Measurements from ENCODE around the gene XRN1.

Gene XRN1

GRCh38 chr3:142296507-142296906, 151.3 kb downstream of the XRN1 start:
- no peak for TF ChIP-seq TAF1 (IDR thresholded peaks at IDR 0.05; ENCODE audit: borderline replicate concordance, insufficient read depth, low read length)
- TF ChIP-seq REST (IDR thresholded peaks at IDR 0.05; ENCODE audit: insufficient read depth in 1 of 2, low read depth in 2 of 2, low read length in 2 of 2) = no peak
- TF ChIP-seq FOXP2 (optimal IDR thresholded peaks at IDR 0.05; ENCODE audit: borderline replicate concordance, extremely low read depth, extremely low read length, insufficient read depth) = no peak
- no peak for TF ChIP-seq SIN3A (IDR thresholded peaks at IDR 0.05; ENCODE audit: borderline replicate concordance, insufficient read depth, low read length)
- TF ChIP-seq POLR2AphosphoS5 (IDR thresholded peaks at IDR 0.05; ENCODE audit: low read depth, low read length) = no peak

- no peak for TF ChIP-seq SIN3A (IDR thresholded peaks at IDR 0.05; ENCODE audit: borderline replicate concordance, insufficient read depth, low read length)
- TF ChIP-seq FOXP2 (optimal IDR thresholded peaks at IDR 0.05; ENCODE audit: borderline replicate concordance, extremely low read depth, extremely low read length, insufficient read depth) = no peak
- TF ChIP-seq REST (IDR thresholded peaks at IDR 0.05; ENCODE audit: insufficient read depth in 1 of 2, low read depth in 2 of 2, low read length in 2 of 2) = no peak
- no peak for TF ChIP-seq POLR2AphosphoS5 (IDR thresholded peaks at IDR 0.05; ENCODE audit: low read depth, low read length)
- TF ChIP-seq TAF1 (IDR thresholded peaks at IDR 0.05; ENCODE audit: borderline replicate concordance, insufficient read depth, low read length) = no peak
These were observed 159.8 kb downstream of the XRN1 start for GRCh38 chr3:142287866-142288638.

GRCh38 chr3:142285083-142285517, 162.7 kb downstream of the XRN1 start:
- TF ChIP-seq FOXP2 (optimal IDR thresholded peaks at IDR 0.05; ENCODE audit: borderline replicate concordance, extremely low read depth, extremely low read length, insufficient read depth) = no peak
- TF ChIP-seq TAF1 (IDR thresholded peaks at IDR 0.05; ENCODE audit: borderline replicate concordance, insufficient read depth, low read length) = no peak
- TF ChIP-seq SIN3A (IDR thresholded peaks at IDR 0.05; ENCODE audit: borderline replicate concordance, insufficient read depth, low read length) = no peak
- TF ChIP-seq REST (IDR thresholded peaks at IDR 0.05; ENCODE audit: insufficient read depth in 1 of 2, low read depth in 2 of 2, low read length in 2 of 2) = no peak
- no peak for TF ChIP-seq POLR2AphosphoS5 (IDR thresholded peaks at IDR 0.05; ENCODE audit: low read depth, low read length)

GRCh38 chr3:142282503-142282902, 165.3 kb downstream of the XRN1 start:
- TF ChIP-seq TAF1 (IDR thresholded peaks at IDR 0.05; ENCODE audit: borderline replicate concordance, insufficient read depth, low read length) (no peak), FOXP2 (optimal IDR thresholded peaks at IDR 0.05; ENCODE audit: borderline replicate concordance, extremely low read depth, extremely low read length, insufficient read depth) (no peak)

- TF ChIP-seq REST (IDR thresholded peaks at IDR 0.05; ENCODE audit: insufficient read depth in 1 of 2, low read depth in 2 of 2, low read length in 2 of 2) (no peak), TAF1 (IDR thresholded peaks at IDR 0.05; ENCODE audit: borderline replicate concordance, insufficient read depth, low read length) (no peak), SIN3A (IDR thresholded peaks at IDR 0.05; ENCODE audit: borderline replicate concordance, insufficient read depth, low read length) (no peak), POLR2AphosphoS5 (IDR thresholded peaks at IDR 0.05; ENCODE audit: low read depth, low read length) (no peak), FOXP2 (optimal IDR thresholded peaks at IDR 0.05; ENCODE audit: borderline replicate concordance, extremely low read depth, extremely low read length, insufficient read depth) (no peak)
These were observed 166.4 kb downstream of the XRN1 start for GRCh38 chr3:142281474-142281873.
